ENCODE measurements around the gene ZBTB32.

The ZBTB32 gene

GRCh38 chr19:35734273-35734672, 29.9 kb downstream of the ZBTB32 start:
- no peak overlapping the region for H3K4me3 ChIP-seq
- peaks cover 93 to 99% (median 98%) of the 10 kb centered on the region in 11 experiments for H3K36me3 ChIP-seq
- TF ChIP-seq Cebpa-rat (IDR thresholded peaks at IDR 0.05) = no peak
- H3K9me3 ChIP-seq (replicated peaks in 1 of 11) = no peaks in the 10 kb centered on the region
- H3K4me1 ChIP-seq = peaks cover 14 to 41% (median 25%) of the 10 kb centered on the region in 10 experiments
- H3K9ac ChIP-seq = peak overlapping the region in 6 of 11 experiments; percentile 4 to 33 (median 26); a peak in 6 of 22 replicates
- peaks cover 52 to 98% (median 94%) of the 10 kb centered on the region in 11 experiments for H4K20me1 ChIP-seq
- H3K27me3 ChIP-seq = no peaks in the 10 kb centered on the region
- H3K27ac ChIP-seq = no peak overlapping the region
- no peak overlapping the region for H3K4me2 ChIP-seq

- H3K9ac ChIP-seq = peak overlapping the region in 3 of 11 experiments; percentile 13 to 27 (median 27); a peak in 3 of 22 replicates
- H3K4me1 ChIP-seq = peaks cover 20 to 47% (median 31%) of the 10 kb centered on the region in 10 experiments
- TF ChIP-seq Cebpa-rat (IDR thresholded peaks at IDR 0.05) = no peak
- no peaks in the 10 kb centered on the region for H3K9me3 ChIP-seq (replicated peaks in 1 of 11)
- H3K36me3 ChIP-seq = peaks cover 87 to 98% (median 97%) of the 10 kb centered on the region in 11 experiments
- H3K27ac ChIP-seq = no peak overlapping the region
- H3K4me3 ChIP-seq = no peak overlapping the region
- H4K20me1 ChIP-seq = peaks cover 52 to 98% (median 94%) of the 10 kb centered on the region in 11 experiments
- H3K4me2 ChIP-seq = no peak overlapping the region
- H3K27me3 ChIP-seq = no peaks in the 10 kb centered on the region
Measured at GRCh38 chr19:35734889-35735288, 30.5 kb downstream of the ZBTB32 start.

GRCh38 chr19:35736913-35737886, 32.8 kb downstream of the ZBTB32 start:
- no peak overlapping the region for H3K4me3 ChIP-seq
- TF ChIP-seq Cebpa-rat (IDR thresholded peaks at IDR 0.05) = no peak
- H3K27ac ChIP-seq = peak overlapping the region in 6 of 11 experiments; percentile 4 to 46 (median 20); a peak in 9 of 22 replicates
- H3K9ac ChIP-seq = peak overlapping the region in 9 of 11 experiments; percentile 15 to 50 (median 35); a peak in 12 of 22 replicates
- H3K36me3 ChIP-seq = peaks cover 64 to 77% (median 74%) of the 10 kb centered on the region in 11 experiments
- H3K4me2 ChIP-seq = peak overlapping the region in 9 of 11 experiments; percentile 4 to 51 (median 31); a peak in 17 of 22 replicates
- H3K9me3 ChIP-seq (replicated peaks in 1 of 11) = no peaks in the 10 kb centered on the region
- H4K20me1 ChIP-seq = peaks cover 42 to 79% (median 73%) of the 10 kb centered on the region in 11 experiments
- H3K4me1 ChIP-seq = peaks cover 28 to 65% (median 46%) of the 10 kb centered on the region in 10 experiments
- H3K27me3 ChIP-seq = no peaks in the 10 kb centered on the region

DNA sequence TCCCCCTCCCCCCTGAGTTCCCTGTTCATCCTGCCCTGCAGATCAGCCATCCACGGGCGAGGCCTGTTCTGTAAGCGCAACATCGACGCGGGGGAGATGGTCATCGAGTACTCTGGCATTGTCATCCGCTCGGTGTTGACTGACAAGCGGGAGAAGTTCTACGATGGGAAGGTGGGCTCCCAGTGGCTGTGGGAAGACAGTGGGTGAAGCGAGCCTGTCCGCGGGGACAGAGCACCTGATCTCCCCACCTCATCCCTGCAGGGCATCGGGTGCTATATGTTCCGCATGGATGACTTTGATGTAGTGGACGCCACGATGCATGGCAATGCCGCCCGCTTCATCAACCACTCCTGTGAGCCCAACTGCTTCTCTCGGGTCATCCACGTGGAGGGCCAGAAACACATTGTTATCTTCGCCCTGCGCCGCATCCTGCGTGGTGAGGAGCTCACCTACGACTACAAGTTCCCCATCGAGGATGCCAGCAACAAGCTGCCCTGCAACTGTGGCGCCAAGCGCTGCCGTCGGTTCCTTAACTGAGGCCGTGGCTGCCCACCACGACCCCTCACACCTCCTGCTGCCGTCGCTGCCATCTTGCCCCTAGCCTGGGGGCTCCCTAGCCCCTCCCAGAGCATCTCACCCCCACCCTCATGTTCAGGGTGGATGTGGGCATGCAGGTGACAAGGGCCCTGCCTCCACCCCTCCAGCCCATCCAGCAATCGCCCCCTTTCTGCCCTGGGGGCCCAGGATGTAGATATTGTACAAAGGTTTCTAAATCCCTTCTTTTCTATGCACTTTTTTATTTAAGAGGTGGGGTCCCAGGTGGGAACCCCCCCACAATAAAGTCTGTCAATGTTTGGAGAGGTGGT, 33.9 kb downstream of the ZBTB32 start:
- H3K27ac ChIP-seq = no peak overlapping the region
- peaks cover 36 to 71% (median 67%) of the 10 kb centered on the region in 11 experiments for H4K20me1 ChIP-seq
- H3K4me2 ChIP-seq = peak overlapping the region in 2 of 11 experiments; percentile 98 to 100; a peak in 1 of 22 replicates
- H3K36me3 ChIP-seq = peaks cover 55 to 68% (median 66%) of the 10 kb centered on the region in 11 experiments
- H3K27me3 ChIP-seq = no peaks in the 10 kb centered on the region
- no peak overlapping the region for H3K4me3 ChIP-seq
- TF ChIP-seq Cebpa-rat (IDR thresholded peaks at IDR 0.05) = no peak
- H3K9ac ChIP-seq = peak overlapping the region in 1 of 11 experiments; percentile 29; a peak in 1 of 22 replicates
- H3K4me1 ChIP-seq = peaks cover 36 to 76% (median 56%) of the 10 kb centered on the region in 10 experiments
- no peaks in the 10 kb centered on the region for H3K9me3 ChIP-seq (replicated peaks in 1 of 11)

GRCh38 chr19:35738887-35739229, 34.5 kb downstream of the ZBTB32 start:
- H3K36me3 ChIP-seq = peaks cover 49 to 68% (median 59%) of the 10 kb centered on the region in 11 experiments
- H3K27me3 ChIP-seq = no peaks in the 10 kb centered on the region
- H3K4me2 ChIP-seq = peak overlapping the region in 6 of 11 experiments; percentile 96 to 100 (median 98); a peak in 7 of 22 replicates
- peaks cover 0 to 2% (median 0%) of the 10 kb centered on the region in 11 experiments; a peak in 1 of 22 replicates for H3K9me3 ChIP-seq (replicated peaks in 1 of 11)
- no peak for TF ChIP-seq Cebpa-rat (IDR thresholded peaks at IDR 0.05)
- peaks cover 42 to 77% (median 62%) of the 10 kb centered on the region in 10 experiments for H3K4me1 ChIP-seq
- H3K4me3 ChIP-seq = no peak overlapping the region; a peak in 2 of 20 replicates
- peaks cover 36 to 65% (median 63%) of the 10 kb centered on the region in 11 experiments for H4K20me1 ChIP-seq
- H3K27ac ChIP-seq = peak overlapping the region in 3 of 11 experiments; percentile 83 to 92 (median 90); a peak in 4 of 22 replicates
- H3K9ac ChIP-seq = peak overlapping the region in 4 of 11 experiments; percentile 19 to 85 (median 76); a peak in 4 of 22 replicates

GRCh38 chr19:35739275-35740107, 35.1 kb downstream of the ZBTB32 start:
- H3K27ac ChIP-seq = peak overlapping the region in 10 of 11 experiments; percentile 57 to 96 (median 86); a peak in 21 of 22 replicates

GRCh38 chr19:35740108-35740422, 35.7 kb downstream of the ZBTB32 start:
- Histone ChIP-seq H3K4me2 (peak overlapping the region; percentile 90 to 100 (median 98)), H3K9ac (peak overlapping the region; percentile 73 to 85 (median 82)), H3K27ac (peak overlapping the region; percentile 29 to 96 (median 83); a peak in 21 of 22 replicates), H3K4me3 (peak overlapping the region; percentile 62 to 76 (median 66)), H3K4me1 (peaks cover 50 to 83% (median 70%) of the 10 kb centered on the region in 10 experiments), H3K27me3 (no peaks in the 10 kb centered on the region), H3K9me3 (replicated peaks in 1 of 11) (peaks cover 0 to 6% (median 0%) of the 10 kb centered on the region in 11 experiments; a peak in 2 of 22 replicates), H4K20me1 (peaks cover 29 to 53% (median 51%) of the 10 kb centered on the region in 11 experiments), H3K36me3 (peaks cover 37 to 62% (median 47%) of the 10 kb centered on the region in 11 experiments)
- TF ChIP-seq Cebpa-rat (IDR thresholded peaks at IDR 0.05) = no peak

More at GRCh38 chr19:35739275-35740107, 35.1 kb downstream of the ZBTB32 start:
- H3K9ac ChIP-seq = peak overlapping the region; percentile 73 to 85 (median 82)
- peaks cover 35 to 59% (median 57%) of the 10 kb centered on the region in 11 experiments for H4K20me1 ChIP-seq
- TF ChIP-seq Cebpa-rat (IDR thresholded peaks at IDR 0.05) = no peak
- H3K4me2 ChIP-seq = peak overlapping the region; percentile 90 to 100 (median 98)
- H3K36me3 ChIP-seq = peaks cover 43 to 67% (median 53%) of the 10 kb centered on the region in 11 experiments
- H3K27me3 ChIP-seq = no peaks in the 10 kb centered on the region
- H3K9me3 ChIP-seq (replicated peaks in 1 of 11) = peaks cover 0 to 6% (median 0%) of the 10 kb centered on the region in 11 experiments; a peak in 2 of 22 replicates
- peak overlapping the region; percentile 62 to 76 (median 66) for H3K4me3 ChIP-seq
- peaks cover 48 to 81% (median 68%) of the 10 kb centered on the region in 10 experiments for H3K4me1 ChIP-seq

Data from BLaER1 treated with 17β-estradiol and CSF1 and Interleukin-3, amounts not matched to agents 10 nM and 100 nM (cell line).